B cell (primary cell): Measurements from ENCODE around the gene DROSHA.

Source experiments
- CTCF ChIP-seq: fragments of 200-600 bp; IDR thresholded peaks from one replicate; pipeline ENCODE4 v1.8.0; 2022; ENCODE audit warnings: antibody characterized with exemption, mild to moderate bottlenecking
- EZH2 ChIP-seq: IDR thresholded peaks from 2 replicates; pipeline ENCODE4 v1.6.1; 2012; ENCODE audit warnings: borderline replicate concordance, low read depth, mild to moderate bottlenecking, moderate library complexity, low read length; ENCODE audit not compliant: insufficient read depth, poor library complexity, severe bottlenecking

DNA sequence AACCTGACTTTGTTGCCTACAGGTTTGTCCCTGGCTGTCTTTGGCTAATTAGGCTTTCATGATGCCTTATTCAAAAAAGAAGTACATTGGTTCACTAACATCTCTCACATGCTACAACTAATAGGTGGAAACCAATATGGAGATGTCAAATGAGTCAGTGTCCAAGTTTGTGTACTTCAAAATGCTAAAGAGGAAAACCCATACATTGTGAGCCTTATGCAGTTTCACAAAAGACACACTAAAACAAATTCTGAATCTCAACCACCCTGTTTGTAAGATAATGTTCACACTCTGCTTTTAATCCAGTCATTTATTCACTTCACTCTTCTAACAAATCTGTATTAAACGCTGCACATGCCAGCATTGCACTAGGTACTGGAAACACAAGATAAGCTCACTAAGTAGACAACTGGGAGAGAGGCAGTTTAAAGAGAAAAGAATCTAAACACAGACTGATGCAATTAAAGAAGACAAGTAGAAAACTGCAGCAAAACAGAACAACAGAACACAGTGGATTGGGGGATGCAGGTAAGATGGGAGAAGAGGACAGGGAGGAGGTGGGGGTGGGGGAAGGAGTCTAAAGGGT lies 104.1 kb downstream of the DROSHA start:
- TF ChIP-seq CTCF (no peak), EZH2 (no peak)
